ENCODE measurements around the gene SPATS2.

The SPATS2 gene

DNA sequence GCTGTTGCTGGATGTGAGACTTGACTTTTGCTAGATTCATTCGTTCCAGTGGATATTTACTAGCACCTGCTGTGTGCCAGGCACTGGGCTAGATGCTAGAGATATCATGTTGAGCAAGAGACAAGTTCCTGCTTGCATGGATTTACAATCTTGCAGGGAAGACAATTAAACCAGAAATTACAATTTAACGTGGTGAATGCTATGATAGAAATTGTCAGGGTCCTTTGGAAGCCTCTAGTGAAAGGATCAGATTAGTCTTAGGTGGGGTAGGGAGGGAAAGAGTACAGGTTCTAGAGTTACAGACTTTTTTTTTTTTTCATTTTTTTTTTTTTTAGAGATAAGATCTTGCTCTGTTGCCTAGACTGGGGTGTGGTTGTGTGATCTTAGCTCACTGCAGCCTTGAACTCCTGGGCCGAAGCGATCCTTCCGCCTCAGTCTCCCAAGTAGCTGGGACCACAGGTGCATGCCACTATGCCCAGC, 36.7 kb downstream of the SPATS2 start:
- Histone ChIP-seq H3K4me1 (ENCODE audit: control insufficient read depth, insufficient read depth, low read length, poor library complexity, severe bottlenecking) (peaks cover 6% of the 10 kb centered on the region), H3K27ac (ENCODE audit: insufficient read depth, low read length, poor library complexity, severe bottlenecking) (no peak overlapping the region), H3K9me3 (ENCODE audit: control insufficient read depth, low read length) (no peaks in the 10 kb centered on the region), H3K27me3 (replicated peaks; ENCODE audit: control insufficient read depth, insufficient read depth, low read length, poor library complexity, severe bottlenecking) (no peaks in the 10 kb centered on the region), H3K36me3 (ENCODE audit: control insufficient read depth, insufficient read depth, low read length) (no peaks in the 10 kb centered on the region), H3K4me3 (ENCODE audit: insufficient read depth, low read depth, low read length, poor library complexity, severe bottlenecking) (no peak overlapping the region)
- DNase-seq = no peak

DNA sequence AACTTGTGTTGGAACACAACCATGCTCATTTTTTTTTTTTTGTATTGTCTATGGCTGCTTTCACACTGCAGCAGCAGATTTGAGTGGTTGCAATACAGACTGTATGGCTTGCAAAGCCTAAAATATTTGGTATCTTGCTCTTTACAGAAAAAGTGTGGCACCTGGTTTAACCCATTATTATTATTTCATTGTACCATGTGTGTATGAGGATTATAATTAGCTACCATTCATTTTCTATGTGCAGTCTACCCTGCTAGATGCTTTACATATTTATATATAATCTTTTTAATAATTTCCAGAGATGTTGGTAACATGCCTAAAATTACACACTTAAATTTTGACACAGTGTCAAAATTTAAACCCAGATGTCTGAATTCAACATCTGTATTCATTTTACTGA, 37.7 kb downstream of the SPATS2 start:
- no peak overlapping the region for H3K27ac ChIP-seq (ENCODE audit: insufficient read depth, low read length, poor library complexity, severe bottlenecking)
- no peaks in the 10 kb centered on the region for H3K9me3 ChIP-seq (ENCODE audit: control insufficient read depth, low read length)
- H3K4me1 ChIP-seq (ENCODE audit: control insufficient read depth, insufficient read depth, low read length, poor library complexity, severe bottlenecking) = peaks cover 6% of the 10 kb centered on the region
- no peaks in the 10 kb centered on the region for H3K36me3 ChIP-seq (ENCODE audit: control insufficient read depth, insufficient read depth, low read length)
- no peak for DNase-seq
- no peak overlapping the region for H3K4me3 ChIP-seq (ENCODE audit: insufficient read depth, low read depth, low read length, poor library complexity, severe bottlenecking)
- no peaks in the 10 kb centered on the region for H3K27me3 ChIP-seq (replicated peaks; ENCODE audit: control insufficient read depth, insufficient read depth, low read length, poor library complexity, severe bottlenecking)

DNA sequence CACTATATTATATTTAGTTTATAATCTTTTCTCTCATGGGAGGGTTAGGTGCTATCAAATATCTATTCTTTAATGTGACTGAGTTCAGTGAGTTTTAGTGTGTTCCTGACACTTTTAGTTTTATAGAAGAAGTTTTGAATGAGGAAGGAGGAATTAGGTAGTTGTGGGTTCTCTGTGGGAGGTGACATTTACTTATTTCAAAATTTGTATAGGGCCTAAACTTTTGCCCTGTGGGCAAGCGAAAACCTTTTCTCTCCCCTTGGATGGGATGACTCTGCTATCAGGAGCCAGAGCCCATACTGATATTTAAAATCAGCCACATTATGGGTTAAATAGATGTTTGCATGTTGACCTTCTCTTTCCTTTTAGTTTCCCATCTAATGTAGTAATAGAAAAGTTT, 43.6 kb downstream of the SPATS2 start:
- Histone ChIP-seq H3K4me1 (ENCODE audit: control insufficient read depth, insufficient read depth, low read length, poor library complexity, severe bottlenecking) (no peaks in the 10 kb centered on the region), H3K27me3 (replicated peaks; ENCODE audit: control insufficient read depth, insufficient read depth, low read length, poor library complexity, severe bottlenecking) (no peaks in the 10 kb centered on the region), H3K4me3 (ENCODE audit: insufficient read depth, low read depth, low read length, poor library complexity, severe bottlenecking) (no peak overlapping the region), H3K9me3 (ENCODE audit: control insufficient read depth, low read length) (no peaks in the 10 kb centered on the region), H3K36me3 (ENCODE audit: control insufficient read depth, insufficient read depth, low read length) (no peaks in the 10 kb centered on the region), H3K27ac (ENCODE audit: insufficient read depth, low read length, poor library complexity, severe bottlenecking) (no peak overlapping the region)
- DNase-seq = no peak

DNA sequence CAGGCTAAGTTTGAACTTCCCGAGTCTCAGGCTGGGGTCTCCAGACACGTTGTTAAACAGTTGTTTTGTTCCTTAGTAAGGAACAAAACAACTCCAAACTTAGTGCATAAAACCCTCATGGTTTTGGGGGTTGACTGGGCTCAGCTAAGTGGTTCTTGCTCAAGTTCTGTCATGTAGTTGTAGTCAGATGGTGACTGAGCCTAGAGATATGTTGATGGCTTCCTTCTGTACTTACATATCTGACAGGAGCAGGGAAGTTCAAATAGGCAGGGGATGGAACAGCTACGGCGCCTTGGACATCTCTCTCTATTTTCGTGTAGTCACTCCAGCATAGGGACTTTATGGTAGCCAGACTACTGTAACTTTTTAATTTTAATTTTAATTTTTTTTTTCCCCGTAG, 45.7 kb downstream of the SPATS2 start:
- H3K4me3 ChIP-seq (ENCODE audit: insufficient read depth, low read depth, low read length, poor library complexity, severe bottlenecking) = no peak overlapping the region
- no peaks in the 10 kb centered on the region for H3K4me1 ChIP-seq (ENCODE audit: control insufficient read depth, insufficient read depth, low read length, poor library complexity, severe bottlenecking)
- H3K9me3 ChIP-seq (ENCODE audit: control insufficient read depth, low read length) = no peaks in the 10 kb centered on the region
- no peak overlapping the region for H3K27ac ChIP-seq (ENCODE audit: insufficient read depth, low read length, poor library complexity, severe bottlenecking)
- DNase-seq = no peak
- H3K27me3 ChIP-seq (replicated peaks; ENCODE audit: control insufficient read depth, insufficient read depth, low read length, poor library complexity, severe bottlenecking) = no peaks in the 10 kb centered on the region
- H3K36me3 ChIP-seq (ENCODE audit: control insufficient read depth, insufficient read depth, low read length) = no peaks in the 10 kb centered on the region

DNA sequence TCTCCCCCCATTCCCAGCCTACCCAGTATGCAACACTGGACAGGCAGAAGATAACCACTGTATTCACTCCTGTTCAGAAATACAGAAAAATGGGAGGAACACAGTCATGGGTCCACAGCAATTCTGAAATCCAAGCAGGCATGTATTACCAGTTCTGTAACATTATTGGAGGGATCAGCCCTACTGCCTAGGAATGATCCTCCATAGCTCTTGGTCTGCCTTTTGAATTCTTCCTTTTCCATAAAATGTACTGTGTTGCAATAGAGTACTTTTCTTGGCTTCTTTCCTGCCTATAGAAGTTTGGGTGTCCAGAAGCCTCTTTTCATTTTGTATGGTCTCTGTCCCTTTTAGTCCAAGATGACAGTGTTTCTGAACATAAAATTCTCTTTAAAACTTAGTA, 46.5 kb downstream of the SPATS2 start:
- no peaks in the 10 kb centered on the region for H3K27me3 ChIP-seq (replicated peaks; ENCODE audit: control insufficient read depth, insufficient read depth, low read length, poor library complexity, severe bottlenecking)
- H3K27ac ChIP-seq (ENCODE audit: insufficient read depth, low read length, poor library complexity, severe bottlenecking) = no peak overlapping the region
- H3K4me1 ChIP-seq (ENCODE audit: control insufficient read depth, insufficient read depth, low read length, poor library complexity, severe bottlenecking) = no peaks in the 10 kb centered on the region
- H3K9me3 ChIP-seq (ENCODE audit: control insufficient read depth, low read length) = no peaks in the 10 kb centered on the region
- H3K4me3 ChIP-seq (ENCODE audit: insufficient read depth, low read depth, low read length, poor library complexity, severe bottlenecking) = no peak overlapping the region
- H3K36me3 ChIP-seq (ENCODE audit: control insufficient read depth, insufficient read depth, low read length) = no peaks in the 10 kb centered on the region
- no peak for DNase-seq

DNA sequence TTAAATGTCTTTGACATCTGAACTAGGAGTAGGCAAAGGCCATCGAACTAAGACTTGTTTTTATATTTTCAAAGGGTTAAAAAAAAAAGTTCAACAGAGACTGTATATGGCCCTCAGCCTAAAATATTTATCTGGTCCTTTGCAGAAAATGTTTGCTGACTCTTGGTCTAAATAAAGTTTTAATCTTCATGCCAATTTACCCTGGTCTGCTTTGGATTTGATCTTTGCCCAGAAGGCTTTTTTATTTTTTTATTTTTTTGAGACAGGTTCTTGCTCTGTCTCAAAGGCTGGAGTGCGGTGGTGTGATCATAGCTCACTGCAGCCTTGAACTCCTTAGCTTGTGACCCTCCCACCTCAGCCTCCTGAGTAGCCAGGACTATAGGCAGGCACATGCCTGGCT, 47.1 kb downstream of the SPATS2 start:
- DNase-seq = no peak
- Histone ChIP-seq H3K9me3 (ENCODE audit: control insufficient read depth, low read length) (no peaks in the 10 kb centered on the region), H3K27me3 (replicated peaks; ENCODE audit: control insufficient read depth, insufficient read depth, low read length, poor library complexity, severe bottlenecking) (no peaks in the 10 kb centered on the region), H3K4me1 (ENCODE audit: control insufficient read depth, insufficient read depth, low read length, poor library complexity, severe bottlenecking) (no peaks in the 10 kb centered on the region), H3K27ac (ENCODE audit: insufficient read depth, low read length, poor library complexity, severe bottlenecking) (no peak overlapping the region), H3K4me3 (ENCODE audit: insufficient read depth, low read depth, low read length, poor library complexity, severe bottlenecking) (no peak overlapping the region), H3K36me3 (ENCODE audit: control insufficient read depth, insufficient read depth, low read length) (no peaks in the 10 kb centered on the region)

DNA sequence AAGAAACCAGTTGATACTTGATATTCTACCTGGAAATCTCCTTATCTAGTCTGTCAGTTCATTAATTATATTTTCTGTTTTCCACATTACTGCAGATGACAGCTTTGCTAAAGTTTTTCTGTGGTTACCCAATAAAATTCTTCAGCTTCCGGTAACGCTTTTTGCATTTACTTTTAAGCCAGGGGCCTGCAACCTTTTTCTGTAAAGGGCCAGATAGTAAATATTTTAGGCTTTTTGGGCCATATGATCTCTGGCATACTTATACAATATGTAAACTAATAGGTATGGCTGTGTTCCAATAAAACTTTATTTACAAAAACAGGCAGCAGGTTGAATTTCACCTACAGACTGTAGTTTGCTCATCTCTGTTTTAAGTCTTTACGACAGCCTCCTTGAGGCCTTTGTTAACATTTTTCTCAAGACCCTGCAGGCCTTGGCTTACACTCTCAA, 48.3 kb downstream of the SPATS2 start:
- Histone ChIP-seq H3K4me3 (ENCODE audit: insufficient read depth, low read depth, low read length, poor library complexity, severe bottlenecking) (no peak overlapping the region), H3K9me3 (ENCODE audit: control insufficient read depth, low read length) (no peaks in the 10 kb centered on the region), H3K4me1 (ENCODE audit: control insufficient read depth, insufficient read depth, low read length, poor library complexity, severe bottlenecking) (no peaks in the 10 kb centered on the region), H3K27ac (ENCODE audit: insufficient read depth, low read length, poor library complexity, severe bottlenecking) (no peak overlapping the region), H3K27me3 (replicated peaks; ENCODE audit: control insufficient read depth, insufficient read depth, low read length, poor library complexity, severe bottlenecking) (no peaks in the 10 kb centered on the region), H3K36me3 (ENCODE audit: control insufficient read depth, insufficient read depth, low read length) (no peaks in the 10 kb centered on the region)
- DNase-seq = no peak

DNA sequence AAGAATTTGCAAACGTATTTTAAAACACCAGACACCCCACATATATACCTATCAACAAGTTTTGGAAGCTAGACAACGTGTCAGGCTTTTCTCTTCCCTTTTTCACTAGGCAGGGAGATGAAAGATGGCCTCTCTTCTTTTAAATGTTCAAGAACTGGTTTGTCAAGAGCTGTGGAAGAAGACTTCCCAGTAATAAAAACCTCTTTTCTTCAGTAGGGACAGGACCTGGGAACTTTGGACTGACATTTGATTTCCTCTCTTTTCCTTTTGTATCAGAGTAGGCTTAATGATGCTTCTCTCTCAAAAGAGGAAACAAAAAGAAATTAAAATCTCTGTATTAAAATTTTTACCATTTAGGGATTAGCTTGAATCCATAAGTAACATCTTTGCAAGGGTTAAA, 49.6 kb downstream of the SPATS2 start:
- no peak for DNase-seq
- Histone ChIP-seq H3K4me1 (ENCODE audit: control insufficient read depth, insufficient read depth, low read length, poor library complexity, severe bottlenecking) (no peaks in the 10 kb centered on the region), H3K27me3 (replicated peaks; ENCODE audit: control insufficient read depth, insufficient read depth, low read length, poor library complexity, severe bottlenecking) (no peaks in the 10 kb centered on the region), H3K27ac (ENCODE audit: insufficient read depth, low read length, poor library complexity, severe bottlenecking) (no peak overlapping the region), H3K9me3 (ENCODE audit: control insufficient read depth, low read length) (no peaks in the 10 kb centered on the region), H3K36me3 (ENCODE audit: control insufficient read depth, insufficient read depth, low read length) (no peaks in the 10 kb centered on the region), H3K4me3 (ENCODE audit: insufficient read depth, low read depth, low read length, poor library complexity, severe bottlenecking) (no peak overlapping the region)

DNA sequence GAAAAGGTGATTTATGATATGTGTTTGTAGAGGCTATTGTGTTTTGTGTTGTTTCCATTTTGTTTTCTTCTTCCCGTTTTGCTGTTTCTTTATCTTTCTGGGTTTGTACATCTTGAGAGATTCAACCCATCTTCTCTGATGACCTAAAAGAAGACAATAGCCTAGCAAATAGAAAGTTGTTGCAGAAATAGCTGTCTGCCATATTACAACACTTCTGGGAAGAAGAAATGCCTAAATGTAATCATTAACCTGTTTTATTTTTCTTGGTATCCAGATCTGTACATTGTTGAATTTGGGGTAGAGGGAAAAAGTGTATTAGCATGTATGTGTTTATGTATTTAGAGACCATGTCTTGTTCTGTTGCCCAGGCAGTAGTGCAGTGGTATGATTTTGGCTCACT, 50.3 kb downstream of the SPATS2 start:
- Histone ChIP-seq H3K4me3 (ENCODE audit: insufficient read depth, low read depth, low read length, poor library complexity, severe bottlenecking) (no peak overlapping the region), H3K9me3 (ENCODE audit: control insufficient read depth, low read length) (no peaks in the 10 kb centered on the region), H3K36me3 (ENCODE audit: control insufficient read depth, insufficient read depth, low read length) (no peaks in the 10 kb centered on the region), H3K27ac (ENCODE audit: insufficient read depth, low read length, poor library complexity, severe bottlenecking) (no peak overlapping the region), H3K4me1 (ENCODE audit: control insufficient read depth, insufficient read depth, low read length, poor library complexity, severe bottlenecking) (no peaks in the 10 kb centered on the region), H3K27me3 (replicated peaks; ENCODE audit: control insufficient read depth, insufficient read depth, low read length, poor library complexity, severe bottlenecking) (no peaks in the 10 kb centered on the region)
- DNase-seq = no peak

DNA sequence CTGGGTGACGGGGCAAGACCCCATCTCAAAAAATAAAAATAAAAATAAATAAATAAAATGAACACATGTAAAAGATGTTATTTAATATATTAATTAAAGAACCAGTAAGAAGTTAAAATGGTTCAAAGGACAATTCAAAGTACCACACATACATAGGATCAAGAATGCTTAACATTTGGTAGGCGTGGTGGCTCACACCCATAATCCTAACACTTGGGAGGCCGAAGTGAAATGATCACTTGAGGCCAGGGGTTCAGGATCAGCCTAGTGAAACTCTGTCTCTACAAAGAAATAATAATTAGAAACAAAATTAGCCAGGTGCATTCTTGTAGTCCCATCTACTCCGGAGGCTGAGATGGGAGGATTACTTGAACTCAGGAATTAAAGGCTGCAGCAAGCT, 53.3 kb downstream of the SPATS2 start:
- Histone ChIP-seq H3K9me3 (ENCODE audit: control insufficient read depth, low read length) (no peaks in the 10 kb centered on the region), H3K36me3 (ENCODE audit: control insufficient read depth, insufficient read depth, low read length) (no peaks in the 10 kb centered on the region), H3K4me3 (ENCODE audit: insufficient read depth, low read depth, low read length, poor library complexity, severe bottlenecking) (no peak overlapping the region), H3K4me1 (ENCODE audit: control insufficient read depth, insufficient read depth, low read length, poor library complexity, severe bottlenecking) (no peaks in the 10 kb centered on the region), H3K27ac (ENCODE audit: insufficient read depth, low read length, poor library complexity, severe bottlenecking) (no peak overlapping the region), H3K27me3 (replicated peaks; ENCODE audit: control insufficient read depth, insufficient read depth, low read length, poor library complexity, severe bottlenecking) (no peaks in the 10 kb centered on the region)
- DNase-seq = no peak

DNA sequence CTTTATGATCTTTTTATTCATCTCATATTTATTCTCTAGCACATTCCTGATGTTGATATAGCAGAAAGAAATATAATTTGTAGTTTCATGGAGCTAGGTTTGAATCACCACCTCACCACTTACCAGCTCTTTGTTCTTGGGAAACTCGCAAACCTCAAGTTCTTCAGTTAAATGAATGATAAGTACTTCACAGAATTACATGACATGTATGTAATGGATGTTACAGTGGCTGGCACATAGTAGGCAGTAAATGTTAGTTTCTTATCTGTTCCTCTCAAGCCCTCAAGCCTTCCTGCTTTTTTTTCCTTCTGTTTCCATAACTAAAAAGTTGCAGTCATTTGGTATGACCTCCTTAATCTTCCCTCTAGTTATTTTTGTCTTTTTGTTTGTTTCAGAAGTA, 54.9 kb downstream of the SPATS2 start:
- Histone ChIP-seq H3K36me3 (ENCODE audit: control insufficient read depth, insufficient read depth, low read length) (no peaks in the 10 kb centered on the region), H3K27me3 (replicated peaks; ENCODE audit: control insufficient read depth, insufficient read depth, low read length, poor library complexity, severe bottlenecking) (no peaks in the 10 kb centered on the region), H3K9me3 (ENCODE audit: control insufficient read depth, low read length) (no peaks in the 10 kb centered on the region), H3K4me3 (ENCODE audit: insufficient read depth, low read depth, low read length, poor library complexity, severe bottlenecking) (no peak overlapping the region), H3K27ac (ENCODE audit: insufficient read depth, low read length, poor library complexity, severe bottlenecking) (no peak overlapping the region), H3K4me1 (ENCODE audit: control insufficient read depth, insufficient read depth, low read length, poor library complexity, severe bottlenecking) (no peaks in the 10 kb centered on the region)
- no peak for DNase-seq
